Peyer's patch (tissue), 4 donors: ENCODE data around the gene UBL4B. TPM values are rescaled to one million over a fixed set of nuclear protein-coding genes. Genes with fewer than 3 reads are reported as not detected.
A peak's percentile ranks its signal among the peaks of the same experiment; 100 is the strongest.

Experiments used
- DNase-seq, 3 donors: peaks; one replicate each; pipeline ENCODE4 v3.0.0-alpha.2; 2017 to 2019
- H3K27ac ChIP-seq, 4 donors: fragments of 200-600 bp; sonication (generic); one replicate each; pipeline ENCODE4 v1.5.1; 2016 to 2019
- H3K27me3 ChIP-seq, 2 donors: fragments of 200-600 bp; sonication (generic); one replicate each; pipeline ENCODE4 v1.5.1; 2019
- H3K36me3 ChIP-seq, 3 donors: fragments of 200-600 bp; sonication (generic); one replicate each; pipeline ENCODE4 v1.5.1; 2016 to 2019
- H3K4me1 ChIP-seq, 4 donors: fragments of 200-600 bp; sonication (generic); one replicate each; pipeline ENCODE4 v1.5.1; 2016 to 2019
- H3K4me3 ChIP-seq, 4 donors: fragments of 200-600 bp; sonication (generic); 1 replicate in 3 of 4; 2 replicates in 1 of 4; pipeline ENCODE4 v1.5.1; 2016 to 2019; ENCODE audit warnings: mild to moderate bottlenecking in 1 of 4
- H3K9me3 ChIP-seq, 4 donors: fragments of 200-600 bp; sonication (generic); one replicate each; pipeline ENCODE4 v1.5.1; 2016 to 2019; ENCODE audit warnings: mild to moderate bottlenecking in 1 of 4
- CTCF ChIP-seq, 6 experiments: fragments of 450-650 bp in 4 of 6; fragments of 200-600 bp in 2 of 6; sonication (generic) in 1 of 6; IDR thresholded peaks; one replicate each; pipeline ENCODE4 v1.5.1; 2017 to 2019; ENCODE audit warnings: antibody characterized with exemption in 6 of 6, mild to moderate bottlenecking in 3 of 6, moderate library complexity in 1 of 6
- POLR2A ChIP-seq, 2 donors: fragments of 450-650 bp; IDR thresholded peaks; one replicate each; pipeline ENCODE4 v1.5.1; 2017; ENCODE audit warnings: antibody characterized with exemption in 2 of 2, mild to moderate bottlenecking in 2 of 2, moderate library complexity in 2 of 2
- total RNA-seq, 4 donors: library from RNA; depleted of rRNA; stranded (reverse); fragments of >200 nt; gene quantifications; one replicate each; pipeline ENCODE4 v1.1.0, GENCODE V29; 2016

UBL4B gene
- total RNA-seq, 4 donors from 2014 or later: not detected

- no peaks in the 10 kb centered on the region for H3K36me3 ChIP-seq
- H3K4me1 ChIP-seq: no peaks in the 10 kb centered on the region
- no peak for TF ChIP-seq POLR2A (IDR thresholded peaks at IDR 0.05)
- no peaks in the 10 kb centered on the region for H3K9me3 ChIP-seq
- H3K27ac ChIP-seq: no peak overlapping the region
- DNase-seq: no peak
- H3K4me3 ChIP-seq: no peak overlapping the region
- H3K27me3 ChIP-seq: no peaks in the 10 kb centered on the region
Observed at GRCh38 chr1:110102081-110102480, 10.2 kb upstream of the UBL4B start.

GRCh38 chr1:110106013-110106941, 6.0 kb upstream of the UBL4B start:
- peak; percentile 43 to 82 (median 73) for DNase-seq
- H3K4me3 ChIP-seq: no peak overlapping the region
- no peak overlapping the region for H3K27ac ChIP-seq
- no peaks in the 10 kb centered on the region for H3K9me3 ChIP-seq
- no peak for TF ChIP-seq POLR2A (IDR thresholded peaks at IDR 0.05)
- TF ChIP-seq CTCF (IDR thresholded peaks at IDR 0.05): peak in 5 of 6 experiments; percentile 63 to 95 (median 85)
- H3K27me3 ChIP-seq: no peaks in the 10 kb centered on the region
- H3K36me3 ChIP-seq: no peaks in the 10 kb centered on the region
- H3K4me1 ChIP-seq: no peaks in the 10 kb centered on the region

- TF ChIP-seq CTCF (IDR thresholded peaks at IDR 0.05): no peak
- TF ChIP-seq POLR2A (IDR thresholded peaks at IDR 0.05): no peak
- Histone ChIP-seq H3K36me3 (no peaks in the 10 kb centered on the region), H3K9me3 (no peaks in the 10 kb centered on the region), H3K4me3 (no peak overlapping the region), H3K4me1 (no peaks in the 10 kb centered on the region), H3K27me3 (no peaks in the 10 kb centered on the region), H3K27ac (no peak overlapping the region)
- no peak for DNase-seq
Observed at GRCh38 chr1:110107867-110108469, 4.3 kb upstream of the UBL4B start.

- no peaks in the 10 kb centered on the region for H3K36me3 ChIP-seq
- H3K27ac ChIP-seq: no peak overlapping the region
- no peak overlapping the region for H3K4me3 ChIP-seq
- H3K27me3 ChIP-seq: no peaks in the 10 kb centered on the region
- TF ChIP-seq CTCF (IDR thresholded peaks at IDR 0.05) (no peak), POLR2A (IDR thresholded peaks at IDR 0.05) (no peak)
- no peak for DNase-seq
- H3K9me3 ChIP-seq: no peaks in the 10 kb centered on the region
- no peaks in the 10 kb centered on the region for H3K4me1 ChIP-seq
Observed at GRCh38 chr1:110111081-110111480, 1.2 kb upstream of the UBL4B start.

GRCh38 chr1:110112656-110113055, 413 bp downstream of the UBL4B start:
- TF ChIP-seq POLR2A (IDR thresholded peaks at IDR 0.05) (no peak), CTCF (IDR thresholded peaks at IDR 0.05) (no peak)
- no peak overlapping the region for H3K27ac ChIP-seq
- DNase-seq: no peak
- no peak overlapping the region for H3K4me3 ChIP-seq
- no peaks in the 10 kb centered on the region for H3K9me3 ChIP-seq
- H3K27me3 ChIP-seq: no peaks in the 10 kb centered on the region
- H3K4me1 ChIP-seq: no peaks in the 10 kb centered on the region
- H3K36me3 ChIP-seq: no peaks in the 10 kb centered on the region

DNA sequence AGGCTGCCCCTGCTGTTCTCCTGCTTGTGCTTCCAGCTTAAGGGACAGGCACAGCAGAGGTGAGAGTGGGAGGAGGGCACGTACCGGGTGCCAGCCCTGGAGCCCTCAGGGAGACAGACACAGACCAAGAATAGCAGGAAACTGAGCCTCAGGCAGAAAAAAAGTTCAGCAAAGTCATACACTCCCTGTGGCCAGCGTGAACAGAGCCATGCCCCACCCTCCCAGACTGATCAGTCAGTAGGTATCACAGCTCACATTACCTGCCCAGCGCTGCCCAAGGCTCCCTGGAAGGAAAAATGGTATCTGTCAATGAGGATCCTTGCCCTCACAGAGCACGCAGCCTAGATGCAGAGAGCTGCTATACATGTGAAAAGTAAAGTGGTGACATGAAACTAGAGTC, 1.3 kb downstream of the UBL4B start:
- no peak for TF ChIP-seq CTCF (IDR thresholded peaks at IDR 0.05)
- no peaks in the 10 kb centered on the region for H3K27me3 ChIP-seq
- no peak for DNase-seq
- no peaks in the 10 kb centered on the region for H3K4me1 ChIP-seq
- H3K36me3 ChIP-seq: no peaks in the 10 kb centered on the region
- no peaks in the 10 kb centered on the region for H3K9me3 ChIP-seq
- no peak overlapping the region for H3K27ac ChIP-seq
- no peak overlapping the region for H3K4me3 ChIP-seq
